GM19035 (cell line): ENCODE measurements around the gene STK11.
A peak's percentile ranks its signal among the peaks of the same experiment; 100 is the strongest.

Source experiments
- ATAC-seq: cut with Tn5 transposase; IDR thresholded peaks from one replicate; pipeline ENCODE4 v1.9.1; 2021; ENCODE audit not compliant: unreplicated experiment

The STK11 gene

GRCh38 chr19:1259876-1260748 lies 54.5 kb downstream of the STK11 start:
- ATAC-seq, result peak; percentile 10

GRCh38 chr19:1260749-1261537 lies 55.4 kb downstream of the STK11 start:
- peak; percentile 56 for ATAC-seq

GRCh38 chr19:1261538-1261797 lies 55.9 kb downstream of the STK11 start:
- ATAC-seq, result no peak

- ATAC-seq, result no peak
Measured at GRCh38 chr19:1261798-1262622, 56.4 kb downstream of the STK11 start.

GRCh38 chr19:1262623-1263123 lies 57.1 kb downstream of the STK11 start:
- ATAC-seq, result no peak

GRCh38 chr19:1263188-1263587 lies 57.6 kb downstream of the STK11 start:
- ATAC-seq, result no peak

- no peak for ATAC-seq
Measured at GRCh38 chr19:1264801-1265614, 59.4 kb downstream of the STK11 start.

- no peak for ATAC-seq
Measured at GRCh38 chr19:1265615-1266128, 60.1 kb downstream of the STK11 start.

GRCh38 chr19:1266129-1266915 lies 60.7 kb downstream of the STK11 start:
- ATAC-seq, result peak; percentile 30

- ATAC-seq, result peak; percentile 20
Measured at GRCh38 chr19:1266916-1267476, 61.4 kb downstream of the STK11 start.

GRCh38 chr19:1267477-1268225 lies 62.1 kb downstream of the STK11 start:
- no peak for ATAC-seq

GRCh38 chr19:1268226-1269064 lies 62.9 kb downstream of the STK11 start:
- ATAC-seq, result no peak

- peak; percentile 67 for ATAC-seq
Measured at GRCh38 chr19:1269065-1269477, 63.5 kb downstream of the STK11 start, which contains the start of gene CIRBP. Gene CIRBP (plus strand): TSS chr19:1269332. CDS start chr19:1270934, 1,602 bp downstream.

- peak; percentile 28 for ATAC-seq
Measured at GRCh38 chr19:1269478-1270212, 64.1 kb downstream of the STK11 start.

- no peak for ATAC-seq
Measured at GRCh38 chr19:1270213-1270853, 64.8 kb downstream of the STK11 start.

- no peak for ATAC-seq
Measured at GRCh38 chr19:1270854-1271527, 65.4 kb downstream of the STK11 start.
